Transverse colon (tissue), 4 donors: ENCODE measurements around the gene CRYBG2. TPM values are rescaled to one million over a fixed set of nuclear protein-coding genes. Genes with fewer than 3 reads are reported as not detected.
A peak's percentile ranks its signal among the peaks of the same experiment; 100 is the strongest.
"Not testable (repeated sequence)": the region's sequence is repeated elsewhere in the genome, so short reads cannot be mapped to it uniquely, and the experiment has no call there.

Experiments used
- DNase-seq: peaks from one replicate; pipeline ENCODE4 v3.0.0-alpha.2; 2019
- H3K27ac ChIP-seq, 4 donors: fragments of 200-600 bp; sonication (generic); 2 replicates each; pipeline ENCODE4 v1.5.1; 2016 to 2018; ENCODE audit warnings: inconsistent platforms in 4 of 4
- H3K27me3 ChIP-seq: fragments of 200-600 bp; sonication (generic); 2 replicates; pipeline ENCODE4 v1.5.1; 2017; ENCODE audit warnings: inconsistent platforms
- H3K36me3 ChIP-seq, 4 donors: fragments of 200-600 bp; sonication (generic); 2 replicates each; pipeline ENCODE4 v1.5.1; 2017 to 2019; ENCODE audit warnings: inconsistent platforms in 4 of 4
- H3K4me1 ChIP-seq, 4 donors: fragments of 200-600 bp; sonication (generic); 2 replicates each; pipeline ENCODE4 v1.5.1; 2017 to 2020; ENCODE audit warnings: inconsistent platforms in 4 of 4
- H3K4me3 ChIP-seq, 4 donors: fragments of 200-600 bp; sonication (generic); 1 replicate in 1 of 4; 2 replicates in 3 of 4; pipeline versions ENCODE4 v1.5.1 to v1.6.1; 2017 to 2019; ENCODE audit warnings: inconsistent platforms in 4 of 4
- H3K9me3 ChIP-seq, 2 donors: fragments of 200-600 bp; sonication (generic); 2 replicates each; pipeline ENCODE4 v1.5.1; 2017 to 2019; ENCODE audit warnings: inconsistent platforms in 2 of 2
- EP300 ChIP-seq: sonication (generic); formaldehyde crosslinking; IDR thresholded peaks from one replicate; pipeline ENCODE4 v1.6.1; 2017; ENCODE audit warnings: antibody characterized with exemption, low read depth
- POLR2A ChIP-seq: fragments of 450-650 bp; IDR thresholded peaks from one replicate; pipeline ENCODE4 v1.6.1; 2016; ENCODE audit warnings: antibody characterized with exemption, mild to moderate bottlenecking, moderate library complexity
- POLR2AphosphoS5 ChIP-seq, 3 donors: sonication (generic); formaldehyde crosslinking; IDR thresholded peaks; one replicate each; pipeline ENCODE4 v1.6.1; 2016; ENCODE audit warnings: antibody characterized with exemption in 3 of 3
- WGBS, 2 donors: methylation state at CpG; one replicate each; pipeline ENCODE4 v1.1.5; 2018; ENCODE audit warnings: low coverage in 1 of 2; 5-methylcytosine and 5-hydroxymethylcytosine counted together
- in situ Hi-C, 4 donors: fragments of 200-750 bp; cut with MboI; loops; one replicate each; pipeline versions ENCODE4 v1.15.0 to v1.15.1; 2017; ENCODE audit warnings: low sequenced_read_pairs in 3 of 4, low pct_ligation_motif_present in 1 of 4, low pct_unique_long_range_greater_than_20kb in 1 of 4
- intact Hi-C: fragments of 100-400 bp; cut with DNase I; formaldehyde crosslinking; loops from one replicate; pipeline ENCODE4 v1.15.1; 2023; ENCODE audit warnings: low total_unique reads
- total RNA-seq, 4 donors: library from RNA; depleted of rRNA; stranded (reverse); fragments of >200 nt; gene quantifications; one replicate each; pipeline ENCODE4 v1.1.0, GENCODE V29; 2016
- TF ChIP-seq, protein P1 (sequence below), 5 experiments: fragments of 200-600 bp in 3 of 5; fragments of 450-650 bp in 2 of 5; sonication (generic) in 3 of 5; IDR thresholded peaks; 1 replicate in 2 of 5; 2 replicates in 3 of 5; pipeline ENCODE4 v1.5.1; 2016 to 2017; ENCODE audit warnings: antibody characterized with exemption in 5 of 5, inconsistent platforms in 3 of 5, mild to moderate bottlenecking in 2 of 5, moderate library complexity in 1 of 5

The CRYBG2 gene
- total RNA-seq, 4 donors from 2014 or later: 2.8 to 41.9 (median 22.3) TPM

DNA sequence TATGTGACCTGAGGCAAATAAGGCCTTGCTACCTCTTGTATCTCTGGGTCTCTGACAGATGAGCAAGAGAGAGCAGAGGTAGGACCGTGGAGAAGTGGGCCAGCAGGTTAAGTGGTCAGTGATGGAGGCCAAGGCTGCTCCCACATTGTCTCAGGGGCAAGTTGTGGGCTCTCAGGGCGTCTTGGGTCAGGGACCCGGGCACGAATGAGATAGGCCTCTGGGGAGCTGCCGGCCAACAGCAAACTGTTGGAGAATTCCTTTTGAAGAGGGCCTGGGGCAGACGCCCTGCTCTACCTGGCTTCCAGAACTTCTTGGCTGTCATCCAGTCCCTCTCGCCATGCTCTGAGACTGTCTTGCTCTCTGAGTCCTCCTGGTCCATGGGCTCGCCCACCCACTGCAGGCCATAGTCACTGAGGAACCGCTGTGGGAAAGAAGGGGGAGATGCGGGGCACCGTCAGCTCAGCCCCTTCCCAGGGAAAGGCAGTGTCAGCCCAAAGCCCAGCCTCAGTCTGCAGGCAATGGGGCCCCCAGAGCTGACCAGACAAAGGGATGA is 59.9 kb downstream of the CRYBG2 start:
- no peak for DNase-seq
- in situ Hi-C loops (no loop called here), intact Hi-C loops (no loop called here)
- Histone ChIP-seq H3K4me3 (no peak overlapping the region), H3K27me3 (no peaks in the 10 kb centered on the region), H3K27ac (no peak overlapping the region), H3K9me3 (no peaks in the 10 kb centered on the region), H3K4me1 (peaks cover 0 to 18% (median 9%) of the 10 kb centered on the region in 4 donors), H3K36me3 (no peaks in the 10 kb centered on the region)
- WGBS, 2 donors: 83% methylated on average over 11 of the region's 11 CpGs; no CpG with 5 or more reads in 1 of the 2 donors
- no peak for TF ChIP-seq EP300
- TF ChIP-seq, protein P1, sequence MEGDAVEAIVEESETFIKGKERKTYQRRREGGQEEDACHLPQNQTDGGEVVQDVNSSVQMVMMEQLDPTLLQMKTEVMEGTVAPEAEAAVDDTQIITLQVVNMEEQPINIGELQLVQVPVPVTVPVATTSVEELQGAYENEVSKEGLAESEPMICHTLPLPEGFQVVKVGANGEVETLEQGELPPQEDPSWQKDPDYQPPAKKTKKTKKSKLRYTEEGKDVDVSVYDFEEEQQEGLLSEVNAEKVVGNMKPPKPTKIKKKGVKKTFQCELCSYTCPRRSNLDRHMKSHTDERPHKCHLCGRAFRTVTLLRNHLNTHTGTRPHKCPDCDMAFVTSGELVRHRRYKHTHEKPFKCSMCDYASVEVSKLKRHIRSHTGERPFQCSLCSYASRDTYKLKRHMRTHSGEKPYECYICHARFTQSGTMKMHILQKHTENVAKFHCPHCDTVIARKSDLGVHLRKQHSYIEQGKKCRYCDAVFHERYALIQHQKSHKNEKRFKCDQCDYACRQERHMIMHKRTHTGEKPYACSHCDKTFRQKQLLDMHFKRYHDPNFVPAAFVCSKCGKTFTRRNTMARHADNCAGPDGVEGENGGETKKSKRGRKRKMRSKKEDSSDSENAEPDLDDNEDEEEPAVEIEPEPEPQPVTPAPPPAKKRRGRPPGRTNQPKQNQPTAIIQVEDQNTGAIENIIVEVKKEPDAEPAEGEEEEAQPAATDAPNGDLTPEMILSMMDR (IDR thresholded peaks at IDR 0.05): no peak
- TF ChIP-seq POLR2AphosphoS5 (IDR thresholded peaks at IDR 0.05): no peak
- TF ChIP-seq POLR2A: no peak

DNA sequence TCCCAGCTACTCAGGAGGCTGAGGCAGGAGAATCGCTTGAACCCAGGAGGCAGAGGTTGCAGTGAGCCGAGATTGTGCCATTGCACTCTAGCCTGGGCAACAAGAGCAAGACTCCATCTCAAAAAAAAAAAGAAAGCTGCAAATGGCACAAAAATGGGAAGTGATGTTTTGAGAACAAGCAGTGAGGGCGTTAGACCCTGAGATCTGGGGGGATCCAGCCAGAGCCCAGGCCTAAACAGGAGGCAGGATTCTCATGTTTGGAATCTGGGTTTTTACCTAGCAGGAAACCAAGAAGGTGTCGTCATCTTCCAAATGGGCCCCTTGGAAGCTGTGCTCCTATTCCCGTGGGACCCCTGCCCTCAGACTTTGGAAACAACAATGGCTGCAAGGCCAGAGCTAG is 61.2 kb downstream of the CRYBG2 start:
- H3K4me3 ChIP-seq, H3K9me3 ChIP-seq, H3K27me3 ChIP-seq, DNase-seq, H3K27ac ChIP-seq, in situ Hi-C loops, intact Hi-C loops, H3K36me3 ChIP-seq: not testable (repeated sequence)
- peaks cover 0 to 30% (median 19%) of the 10 kb centered on the region in 4 donors for H3K4me1 ChIP-seq
- 93 to 100% methylated on average over 2 to 5 of the region's 5 CpGs for WGBS, 2 donors

DNA sequence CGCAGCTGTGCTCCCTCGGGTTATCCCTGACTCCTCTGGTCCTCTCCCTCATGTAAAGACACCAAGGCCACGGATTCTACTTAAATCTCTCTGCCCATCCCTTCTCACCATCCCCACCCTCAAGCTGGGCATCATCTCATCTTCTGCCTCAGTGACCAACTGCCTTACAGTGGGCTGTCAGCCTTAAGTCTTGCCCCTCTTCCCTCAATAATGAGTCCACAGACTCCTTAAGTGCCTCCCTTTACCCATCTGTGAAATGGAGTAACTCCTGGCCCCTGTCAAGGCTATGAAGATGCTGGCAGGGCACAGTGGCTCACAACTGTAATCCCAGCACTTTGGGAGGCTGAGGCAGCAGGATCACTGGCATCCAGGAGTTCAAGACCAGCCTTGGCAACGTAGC is 62.0 kb downstream of the CRYBG2 start:
- peaks cover 0 to 33% (median 19%) of the 10 kb centered on the region in 4 donors for H3K4me1 ChIP-seq
- in situ Hi-C loops: no loop called here

DNA sequence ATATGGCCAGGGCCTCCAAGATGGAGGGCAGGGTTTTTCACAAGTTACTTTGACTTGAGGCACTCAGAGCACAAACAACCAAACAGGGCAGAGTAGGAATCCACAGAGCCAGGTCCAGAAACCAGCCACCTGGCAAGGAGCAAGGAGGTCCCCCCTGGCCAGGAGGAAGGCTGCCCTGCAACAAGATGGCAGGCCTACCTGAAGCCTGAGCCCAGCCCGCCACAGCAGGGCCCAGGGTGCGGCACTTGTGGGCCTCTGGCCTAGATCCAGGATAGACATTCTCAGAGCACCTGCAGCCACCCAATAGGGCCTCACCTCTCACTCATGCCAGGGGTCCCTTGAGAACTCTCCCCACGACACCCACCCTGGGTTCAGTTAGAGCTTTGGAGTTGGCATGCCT is 62.5 kb downstream of the CRYBG2 start:
- Histone ChIP-seq H3K9me3 (no peaks in the 10 kb centered on the region), H3K27ac (peak overlapping the region; percentile 4 to 96 (median 71)), H3K27me3 (no peaks in the 10 kb centered on the region), H3K4me3 (no peak overlapping the region), H3K36me3 (no peaks in the 10 kb centered on the region), H3K4me1 (peaks cover 0 to 38% (median 19%) of the 10 kb centered on the region in 4 donors)
- intact Hi-C loops (no loop called here), in situ Hi-C loops (no loop called here)
- WGBS, 2 donors: 94% methylated on average over 3 of the region's 3 CpGs; no CpG with 5 or more reads in 1 of the 2 donors
- no peak for DNase-seq
- no peak for TF ChIP-seq EP300
- no peak for TF ChIP-seq POLR2A
- no peak for TF ChIP-seq POLR2AphosphoS5 (IDR thresholded peaks at IDR 0.05)
- TF ChIP-seq, protein P1 (IDR thresholded peaks at IDR 0.05): no peak

More for the DNA sequence above, 62.0 kb downstream of the CRYBG2 start:
- Histone ChIP-seq H3K9me3 (no peaks in the 10 kb centered on the region), H3K4me3 (no peak overlapping the region), H3K27me3 (no peaks in the 10 kb centered on the region), H3K27ac (peak overlapping the region in 2 of 4 donors; percentile 4 to 65), H3K36me3 (no peaks in the 10 kb centered on the region)
- DNase-seq: no peak
- WGBS, 2 donors: 83 to 86% methylated on average over 3 to 4 of the region's 4 CpGs
- TF ChIP-seq POLR2A: no peak
- no peak for TF ChIP-seq POLR2AphosphoS5 (IDR thresholded peaks at IDR 0.05)
- TF ChIP-seq, protein P1 (IDR thresholded peaks at IDR 0.05): no peak
- TF ChIP-seq EP300: no peak
- intact Hi-C loops: no loop called here

DNA sequence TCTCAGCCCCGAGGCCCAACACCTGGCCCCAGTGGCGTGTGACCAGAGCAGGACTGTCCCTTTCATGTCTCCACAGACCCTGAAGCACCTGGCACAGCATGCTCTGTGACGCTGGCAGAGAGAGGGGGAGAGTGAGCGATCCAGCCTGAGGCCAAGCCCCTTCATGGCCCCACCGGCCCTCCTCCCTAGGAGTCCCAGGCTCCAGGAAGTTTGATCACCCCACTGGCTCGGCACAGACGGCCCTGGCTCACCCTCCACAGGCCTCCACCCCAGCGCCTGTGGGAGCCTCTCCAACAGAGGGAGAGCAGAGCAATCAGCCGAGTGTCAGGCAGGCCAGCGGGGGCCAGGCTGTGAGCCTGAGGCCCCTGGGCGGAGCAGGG is 63.1 kb downstream of the CRYBG2 start:
- H3K4me3 ChIP-seq: no peak overlapping the region
- TF ChIP-seq POLR2A (no peak), EP300 (no peak), POLR2AphosphoS5 (IDR thresholded peaks at IDR 0.05) (no peak)
- TF ChIP-seq, protein P1 (IDR thresholded peaks at IDR 0.05): no peak
- 78% methylated on average over 11 of the region's 11 CpGs; no CpG with 5 or more reads in 1 of the 2 donors for WGBS, 2 donors
- H3K4me1 ChIP-seq: peaks cover 0 to 43% (median 19%) of the 10 kb centered on the region in 4 donors
- H3K27me3 ChIP-seq: no peaks in the 10 kb centered on the region
- in situ Hi-C loops (no loop called here), intact Hi-C loops (no loop called here)
- no peaks in the 10 kb centered on the region for H3K9me3 ChIP-seq
- H3K27ac ChIP-seq: peak overlapping the region; percentile 65 to 98 (median 86)
- H3K36me3 ChIP-seq: no peaks in the 10 kb centered on the region
- no peak for DNase-seq
